GM12892 (cell line): ENCODE measurements around the gene PATE1.

Experiments used
- POLR2A ChIP-seq: IDR thresholded peaks from 2 replicates; pipeline ENCODE4 v1.6.1; 2011; ENCODE audit warnings: low read depth, low read length, control low read depth
- POLR2AphosphoS5 ChIP-seq: IDR thresholded peaks from 2 replicates; pipeline ENCODE4 v1.6.1; 2011; ENCODE audit warnings: low read depth, low read length, control low read depth

- TF ChIP-seq POLR2A (no peak), POLR2AphosphoS5 (no peak)
Observed at GRCh38 chr11:125701018-125701610, 45.0 kb upstream of the PATE1 start.
